MM.1S (cell line): Measurements from ENCODE around the gene WDR3.

ENCODE experiments used
- DNase-seq: peaks from one replicate; pipeline ENCODE4 v3.0.0-alpha.2; 2015
- H2AFZ ChIP-seq: fragments of 300-600 bp; sonication (generic); 2 replicates; pipeline ENCODE4 v1.6.0; 2016; ENCODE audit warnings: antibody characterized with exemption, low read length
- H3F3A ChIP-seq: fragments of 300-600 bp; sonication (generic); 2 replicates; pipeline ENCODE4 v1.6.1; 2016; ENCODE audit warnings: mild to moderate bottlenecking, antibody characterized with exemption, low read length, moderate library complexity, mixed read lengths; ENCODE audit not compliant: insufficient read depth
- H3K27ac ChIP-seq: fragments of 300-600 bp; sonication (generic); 2 replicates; pipeline ENCODE4 v1.5.1; 2016; ENCODE audit warnings: mild to moderate bottlenecking, low read length
- H3K27me3 ChIP-seq: fragments of 300-600 bp; sonication (generic); replicated peaks from 2 replicates; pipeline ENCODE4 v1.6.0; 2016; ENCODE audit warnings: low read length; ENCODE audit not compliant: insufficient read depth
- H3K36me3 ChIP-seq: fragments of 300-600 bp; sonication (generic); replicated peaks from 2 replicates; pipeline ENCODE4 v1.6.1; 2016; ENCODE audit warnings: mild to moderate bottlenecking, low read length, mixed read lengths; ENCODE audit not compliant: insufficient read depth
- H3K4me1 ChIP-seq: fragments of 300-600 bp; sonication (generic); 2 replicates; pipeline ENCODE4 v1.6.1; 2016; ENCODE audit warnings: low read length, mixed read lengths
- H3K4me2 ChIP-seq: fragments of 300-600 bp; sonication (generic); 2 replicates; pipeline ENCODE4 v1.6.0; 2016; ENCODE audit warnings: low read depth, low read length
- H3K4me3 ChIP-seq: fragments of 300-600 bp; sonication (generic); 2 replicates; pipeline ENCODE4 v1.5.1; 2016; ENCODE audit warnings: low read length, mixed read lengths
- H3K79me2 ChIP-seq: fragments of 300-600 bp; sonication (generic); 2 replicates; pipeline ENCODE4 v1.6.1; 2016; ENCODE audit warnings: mixed run types, low read length, mixed read lengths
- H3K9ac ChIP-seq: fragments of 300-600 bp; sonication (generic); 2 replicates; pipeline ENCODE4 v1.6.1; 2016; ENCODE audit warnings: low read length, mixed read lengths
- H3K9me2 ChIP-seq: fragments of 300-600 bp; sonication (generic); replicated peaks from 2 replicates; pipeline ENCODE4 v1.6.1; 2016; ENCODE audit warnings: mild to moderate bottlenecking, low read length, mixed read lengths; ENCODE audit not compliant: insufficient read depth
- H3K9me3 ChIP-seq: fragments of 300-600 bp; sonication (generic); replicated peaks from 2 replicates; pipeline ENCODE4 v1.6.1; 2016; ENCODE audit warnings: mild to moderate bottlenecking, low read length, mixed read lengths; ENCODE audit not compliant: insufficient read depth
- H4K20me1 ChIP-seq: fragments of 300-600 bp; sonication (generic); 2 replicates; pipeline ENCODE4 v1.6.1; 2016; ENCODE audit warnings: mild to moderate bottlenecking, low read length, moderate library complexity, mixed read lengths; ENCODE audit not compliant: insufficient read depth
- CTCF ChIP-seq: fragments of 300-600 bp; sonication (generic); IDR thresholded peaks from 2 replicates; pipeline ENCODE4 v1.5.1; 2016; ENCODE audit warnings: antibody characterized with exemption, low read length, mixed read lengths
- EZH2 ChIP-seq: fragments of 300-600 bp; sonication (generic); optimal IDR thresholded peaks from 2 replicates; pipeline ENCODE3; 2017; ENCODE audit warnings: low read depth, mild to moderate bottlenecking, antibody characterized with exemption, low read length, mixed read lengths
- EZH2phosphoT487 ChIP-seq: fragments of 300-600 bp; sonication (generic); IDR thresholded peaks from 2 replicates; pipeline ENCODE4 v1.6.1; 2018; ENCODE audit warnings: antibody characterized with exemption, low read length

WDR3 gene

GRCh38 chr1:118012515-118013124 is 83.1 kb downstream of the WDR3 start:
- Histone ChIP-seq H3K27me3 (no peaks in the 10 kb centered on the region), H3K79me2 (no peaks in the 10 kb centered on the region), H3K4me1 (no peaks in the 10 kb centered on the region), H3K36me3 (no peaks in the 10 kb centered on the region), H3K4me3 (no peak overlapping the region), H3K9me2 (no peaks in the 10 kb centered on the region), H3F3A (no peaks in the 10 kb centered on the region), H3K9me3 (no peaks in the 10 kb centered on the region), H3K4me2 (no peak overlapping the region), H2AFZ (no peak overlapping the region), H4K20me1 (no peaks in the 10 kb centered on the region), H3K9ac (no peak overlapping the region), H3K27ac (no peak overlapping the region)
- DNase-seq: no peak
- TF ChIP-seq EZH2: no peak
- TF ChIP-seq EZH2phosphoT487: no peak
- no peak for TF ChIP-seq CTCF

DNA sequence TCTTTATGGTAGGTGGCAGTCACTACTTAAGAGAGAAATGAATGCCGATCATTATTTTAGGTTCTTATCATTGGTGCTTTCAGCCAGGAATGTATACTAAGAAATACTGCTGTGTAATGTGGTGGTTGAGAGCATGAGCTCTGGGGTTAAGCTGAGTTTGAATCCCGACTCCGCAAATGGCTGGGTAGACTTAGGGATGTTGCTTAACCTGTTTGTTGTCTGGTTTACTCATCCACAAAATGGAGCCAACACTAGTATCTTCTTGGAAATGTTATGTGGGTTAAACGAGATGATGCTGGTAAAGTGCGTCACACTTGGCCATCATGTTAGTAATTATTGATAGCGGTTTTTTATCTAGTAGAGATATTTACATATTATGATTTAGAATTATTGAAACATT is 83.8 kb downstream of the WDR3 start:
- Histone ChIP-seq H3K4me3 (no peak overlapping the region), H3K4me2 (no peak overlapping the region), H2AFZ (no peak overlapping the region), H3K4me1 (no peaks in the 10 kb centered on the region), H4K20me1 (no peaks in the 10 kb centered on the region), H3K9me3 (no peaks in the 10 kb centered on the region), H3K9ac (no peak overlapping the region), H3K27me3 (no peaks in the 10 kb centered on the region), H3K9me2 (no peaks in the 10 kb centered on the region), H3F3A (no peaks in the 10 kb centered on the region), H3K79me2 (no peaks in the 10 kb centered on the region), H3K27ac (no peak overlapping the region), H3K36me3 (no peaks in the 10 kb centered on the region)
- no peak for DNase-seq
- TF ChIP-seq EZH2phosphoT487: no peak
- no peak for TF ChIP-seq CTCF
- no peak for TF ChIP-seq EZH2

DNA sequence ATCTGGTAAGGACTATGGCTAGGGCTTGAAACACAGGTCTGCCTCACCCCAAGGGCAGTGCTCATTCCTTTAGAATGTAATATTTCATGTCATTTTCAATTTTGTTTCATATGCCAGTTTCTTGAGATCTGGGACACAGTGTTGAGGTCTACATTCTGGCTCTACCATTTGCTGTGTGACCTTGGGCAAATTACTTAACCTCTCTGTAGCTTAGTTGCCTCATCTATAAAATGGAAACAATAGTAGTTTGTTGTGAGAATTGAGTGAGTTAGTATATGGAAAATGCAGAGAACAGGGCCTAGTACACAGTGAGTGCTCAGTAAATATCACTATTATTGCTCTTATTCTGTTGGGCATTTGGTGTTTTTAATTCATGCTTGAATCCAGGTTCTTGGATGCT is 84.4 kb downstream of the WDR3 start:
- H3K79me2 ChIP-seq: no peaks in the 10 kb centered on the region
- H3F3A ChIP-seq: no peaks in the 10 kb centered on the region
- H3K27ac ChIP-seq: no peak overlapping the region
- H4K20me1 ChIP-seq: no peaks in the 10 kb centered on the region
- no peaks in the 10 kb centered on the region for H3K4me1 ChIP-seq
- no peaks in the 10 kb centered on the region for H3K27me3 ChIP-seq
- no peak overlapping the region for H3K4me2 ChIP-seq
- no peak overlapping the region for H3K9ac ChIP-seq
- H2AFZ ChIP-seq: no peak overlapping the region
- DNase-seq: no peak
- H3K4me3 ChIP-seq: no peak overlapping the region
- no peaks in the 10 kb centered on the region for H3K9me2 ChIP-seq
- no peaks in the 10 kb centered on the region for H3K9me3 ChIP-seq
- TF ChIP-seq EZH2: no peak
- no peak for TF ChIP-seq EZH2phosphoT487
- no peak for TF ChIP-seq CTCF
- H3K36me3 ChIP-seq: no peaks in the 10 kb centered on the region
